Measurements from ENCODE around the gene SPATA6L. TPM values are rescaled to one million over a fixed set of nuclear protein-coding genes. Genes with fewer than 3 reads are reported as not detected.

SPATA6L gene, protein sequence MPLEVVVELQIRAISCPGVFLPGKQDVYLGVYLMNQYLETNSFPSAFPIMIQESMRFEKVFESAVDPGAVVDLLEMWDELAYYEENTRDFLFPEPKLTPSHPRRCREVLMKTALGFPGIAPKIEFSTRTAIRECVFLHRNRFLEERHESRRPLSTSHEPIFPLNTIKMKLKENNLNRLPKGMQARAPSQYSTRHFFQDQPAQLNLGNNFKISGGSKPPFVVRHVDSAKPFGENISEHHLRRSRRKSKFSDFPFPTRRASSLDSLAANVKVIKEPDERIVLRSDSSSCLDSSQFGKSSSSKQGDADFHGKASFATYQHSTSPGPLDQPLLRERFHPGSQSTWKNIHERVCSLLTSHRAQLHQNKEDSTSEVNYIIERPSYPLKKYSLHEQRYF
- 0.20 and 4.4 TPM in 2 replicates for total RNA-seq (2014; rRNA removed; shearing (Covaris generic); ENCODE audit: low replicate concordance)

GRCh38 chr9:4666042-4666699 lies at the start of gene SPATA6L:
SPATA6L (minus strand) TSS chr9:4666480; CDS start chr9:4666250, 230 bp downstream.
- in situ Hi-C loops (cut with HindIII; ENCODE audit: low pct_unique_long_range_greater_than_20kb, low sequenced_read_pairs), result no loop called here
- peak; percentile 41 for DNase-seq (ENCODE audit: low read depth)

DNA sequence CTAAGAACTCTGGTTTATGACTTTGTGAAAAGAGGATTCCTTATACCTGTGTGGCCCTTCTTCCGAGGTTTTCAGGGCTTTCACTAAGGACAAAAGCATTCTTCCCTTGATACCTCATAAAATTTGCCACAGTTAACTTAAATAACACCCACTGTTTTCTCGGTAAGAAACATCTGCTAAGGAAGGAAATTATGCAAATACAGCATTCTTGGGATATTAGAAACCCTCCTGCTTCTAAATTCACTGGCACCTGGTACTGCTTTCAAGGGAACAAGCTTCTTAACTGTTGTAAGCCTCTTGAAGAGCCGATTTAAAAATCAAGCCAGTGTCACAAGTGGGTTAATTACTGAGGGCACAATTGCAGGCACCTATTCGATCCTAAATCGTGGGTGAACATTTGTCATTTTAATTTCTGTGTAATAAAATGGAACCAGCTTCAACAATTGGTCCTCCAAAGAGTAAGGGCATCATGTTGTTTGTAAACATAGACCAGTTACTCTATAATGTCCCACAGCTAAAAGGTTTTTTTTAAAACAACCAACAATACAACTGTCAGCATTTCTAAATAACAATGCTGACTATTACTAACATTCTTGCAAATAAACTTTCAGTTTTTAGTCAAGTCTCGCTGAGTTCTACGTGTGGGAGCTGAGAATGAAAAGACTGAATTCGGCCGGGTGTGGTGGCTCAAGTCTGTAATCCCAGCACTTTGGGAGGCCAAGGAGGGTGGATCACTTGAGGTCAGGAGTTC lies 48.2 kb upstream of the SPATA6L start:
- DNase-seq (ENCODE audit: low read depth), result no peak
- in situ Hi-C loops (cut with HindIII; ENCODE audit: low pct_unique_long_range_greater_than_20kb, low sequenced_read_pairs), result no loop called here

GRCh38 chr9:4713849-4714248 lies 47.6 kb upstream of the SPATA6L start:
- in situ Hi-C loops (cut with HindIII; ENCODE audit: low pct_unique_long_range_greater_than_20kb, low sequenced_read_pairs), result no loop called here
- no peak for DNase-seq (ENCODE audit: low read depth)

- in situ Hi-C loops (cut with HindIII; ENCODE audit: low pct_unique_long_range_greater_than_20kb, low sequenced_read_pairs), result no loop called here
- DNase-seq (ENCODE audit: low read depth), result no peak
Observed at GRCh38 chr9:4709380-4709779, 43.1 kb upstream of the SPATA6L start.

DNA sequence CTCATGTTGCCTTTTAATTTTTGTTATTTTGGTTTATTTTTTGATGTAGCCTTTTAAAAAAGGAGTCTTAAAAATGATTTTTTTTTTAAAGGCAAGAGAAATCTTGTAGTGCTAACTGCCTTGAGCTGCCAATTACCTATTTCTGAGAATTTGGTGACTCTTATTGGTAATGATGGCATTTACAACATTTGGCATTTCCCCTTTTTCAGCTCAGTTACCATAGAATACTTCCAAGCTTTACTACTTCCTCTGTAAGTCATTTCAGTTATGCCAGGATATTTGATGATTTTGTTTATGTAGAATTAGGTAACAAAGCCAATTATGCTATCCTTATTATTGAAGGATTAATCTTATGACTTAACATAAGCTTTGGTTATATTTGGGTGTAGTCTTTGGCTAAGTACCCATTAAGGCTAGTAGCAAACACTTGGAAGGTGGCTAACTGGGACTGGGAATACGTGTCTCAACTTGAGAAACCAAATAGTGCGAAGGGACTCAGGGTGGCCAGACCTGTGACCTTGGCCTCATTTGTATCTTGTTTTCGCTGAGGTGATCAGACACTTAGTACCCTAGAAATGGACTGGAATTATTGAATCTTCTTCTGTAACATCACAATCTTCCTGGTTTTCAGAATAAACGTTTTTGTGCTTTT lies 40.8 kb upstream of the SPATA6L start:
- DNase-seq (ENCODE audit: low read depth), result no peak
- in situ Hi-C loops (cut with HindIII; ENCODE audit: low pct_unique_long_range_greater_than_20kb, low sequenced_read_pairs), result no loop called here

GRCh38 chr9:4706021-4706420 lies 39.7 kb upstream of the SPATA6L start:
- in situ Hi-C loops (cut with HindIII; ENCODE audit: low pct_unique_long_range_greater_than_20kb, low sequenced_read_pairs), result no loop called here
- DNase-seq (ENCODE audit: low read depth), result no peak

DNA sequence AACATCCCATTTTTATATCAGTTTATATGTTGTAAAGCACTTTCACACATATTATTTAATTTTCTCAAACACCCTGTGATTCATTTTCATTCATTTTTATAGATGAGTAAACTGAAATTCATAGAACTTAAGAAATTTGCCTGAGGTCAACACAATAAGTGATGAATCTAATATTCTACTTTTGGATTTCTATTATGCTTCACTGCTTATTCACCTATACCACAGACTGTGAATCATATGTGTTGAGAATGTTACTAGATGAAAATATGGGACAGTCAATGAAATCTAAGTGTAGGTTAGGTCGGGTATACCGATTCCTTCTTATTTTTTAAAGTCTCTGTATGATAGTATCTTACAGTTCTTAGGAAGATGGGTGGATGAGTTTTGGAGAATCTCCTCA lies 37.8 kb upstream of the SPATA6L start:
- DNase-seq (ENCODE audit: low read depth), result no peak

DNA sequence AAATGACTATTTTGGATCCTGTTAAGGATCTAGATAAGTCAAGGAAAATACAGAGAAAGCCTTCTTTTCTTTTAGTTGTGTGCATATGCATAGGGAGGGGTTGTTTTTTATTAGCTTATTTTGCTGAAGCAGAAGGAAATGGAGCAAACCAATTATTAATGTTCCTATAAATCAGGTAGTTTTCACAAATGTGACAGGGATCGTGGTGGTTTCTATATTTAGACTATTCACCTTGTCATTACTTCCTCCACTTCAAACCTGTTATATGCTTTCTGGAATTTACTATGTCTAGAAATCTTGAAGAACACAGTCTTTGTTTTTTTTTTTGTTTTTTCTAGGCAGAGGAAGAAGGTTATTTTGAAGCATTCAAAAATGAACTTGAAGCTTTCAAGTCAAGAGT lies 35.2 kb upstream of the SPATA6L start:
- DNase-seq (ENCODE audit: low read depth), result no peak
- in situ Hi-C loops (cut with HindIII; ENCODE audit: low pct_unique_long_range_greater_than_20kb, low sequenced_read_pairs), result no loop called here

More for the DNA sequence above, 37.8 kb upstream of the SPATA6L start:
- in situ Hi-C loops (cut with HindIII; ENCODE audit: low pct_unique_long_range_greater_than_20kb, low sequenced_read_pairs), result no loop called here

DNA sequence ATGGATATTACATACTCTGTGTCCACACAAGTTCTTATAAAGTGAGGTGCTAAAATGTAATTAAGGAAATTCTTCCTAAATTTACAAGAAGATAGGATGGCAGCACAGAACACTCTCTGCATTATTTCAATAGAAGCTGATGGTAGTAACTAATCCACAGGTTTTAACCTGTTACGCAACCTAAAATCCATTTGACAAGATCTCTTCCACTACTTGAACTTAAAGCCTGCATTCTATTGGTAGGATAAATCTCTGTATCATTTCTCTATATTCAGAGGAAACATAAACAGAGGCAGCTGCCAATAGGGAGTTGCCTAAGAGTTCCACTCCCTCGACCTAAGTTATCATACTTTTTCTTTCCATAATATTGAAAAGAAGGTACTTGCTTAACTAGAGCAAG lies 34.7 kb upstream of the SPATA6L start:
- in situ Hi-C loops (cut with HindIII; ENCODE audit: low pct_unique_long_range_greater_than_20kb, low sequenced_read_pairs), result no loop called here
- no peak for DNase-seq (ENCODE audit: low read depth)

GRCh38 chr9:4700091-4700490 lies 33.8 kb upstream of the SPATA6L start:
- in situ Hi-C loops (cut with HindIII; ENCODE audit: low pct_unique_long_range_greater_than_20kb, low sequenced_read_pairs), result no loop called here
- DNase-seq (ENCODE audit: low read depth), result no peak

GRCh38 chr9:4691795-4692194 lies 25.5 kb upstream of the SPATA6L start:
- in situ Hi-C loops (cut with HindIII; ENCODE audit: low pct_unique_long_range_greater_than_20kb, low sequenced_read_pairs), result no loop called here
- no peak for DNase-seq (ENCODE audit: low read depth)

DNA sequence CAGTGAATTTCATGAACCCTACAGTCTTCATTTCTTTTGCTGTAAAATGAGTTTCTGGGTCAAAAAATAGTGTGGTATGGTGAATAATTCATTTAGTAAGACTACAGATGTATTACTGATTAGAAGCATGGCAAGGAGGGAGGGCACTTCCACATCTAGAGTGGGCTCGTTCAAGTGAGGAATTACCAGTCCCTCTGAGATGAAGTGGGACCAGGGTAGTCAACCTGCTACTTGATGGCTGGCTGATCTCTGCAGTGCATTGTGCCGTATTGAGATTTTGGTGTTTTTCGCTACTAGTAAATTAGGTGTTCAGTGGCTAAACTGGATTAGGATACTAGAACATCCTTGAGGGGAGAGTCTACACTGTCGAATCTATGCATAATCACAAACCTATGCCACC lies 23.9 kb upstream of the SPATA6L start:
- in situ Hi-C loops (cut with HindIII; ENCODE audit: low pct_unique_long_range_greater_than_20kb, low sequenced_read_pairs), result no loop called here
- DNase-seq (ENCODE audit: low read depth), result no peak

DNA sequence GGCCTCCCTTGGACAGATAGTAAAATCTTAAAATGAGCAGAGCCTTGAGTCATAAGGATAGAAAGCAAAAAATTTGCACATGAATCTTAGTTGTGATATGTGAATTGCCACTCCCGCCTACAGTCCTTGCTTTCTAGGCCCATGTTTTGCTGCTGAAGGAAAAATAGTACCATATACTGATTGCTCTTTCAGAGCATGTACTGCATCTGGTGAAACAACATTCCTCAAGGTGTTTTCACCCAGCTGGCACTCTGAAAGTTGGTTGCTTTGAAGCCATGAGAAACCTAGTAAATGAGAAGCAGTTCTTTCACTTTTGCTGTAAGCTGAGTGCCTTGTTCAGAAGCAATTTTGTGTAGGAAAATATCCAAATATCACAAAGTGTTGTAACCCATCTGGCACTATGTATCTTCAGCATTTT lies 23.4 kb upstream of the SPATA6L start:
- in situ Hi-C loops (cut with HindIII; ENCODE audit: low pct_unique_long_range_greater_than_20kb, low sequenced_read_pairs), result no loop called here
- no peak for DNase-seq (ENCODE audit: low read depth)

DNA sequence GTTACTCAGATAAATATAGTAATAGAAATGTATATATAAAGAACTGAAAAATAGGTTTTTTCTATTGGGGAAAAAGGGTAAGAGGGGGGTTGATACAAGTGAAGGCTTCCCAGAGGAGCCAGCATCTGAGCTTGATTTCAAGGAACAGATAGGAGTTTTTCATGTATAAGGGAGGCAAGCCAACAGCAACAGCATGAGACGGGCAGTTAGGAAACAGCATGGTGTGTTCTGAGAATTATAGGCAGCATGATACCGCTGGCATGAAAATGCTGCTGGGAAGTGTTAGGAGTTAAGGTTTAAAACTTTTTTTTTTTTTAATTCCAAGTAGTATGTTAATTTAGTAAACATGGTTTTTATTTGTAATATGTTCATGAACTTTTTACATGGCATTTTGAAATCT lies 22.7 kb upstream of the SPATA6L start:
- DNase-seq (ENCODE audit: low read depth), result no peak
- in situ Hi-C loops (cut with HindIII; ENCODE audit: low pct_unique_long_range_greater_than_20kb, low sequenced_read_pairs), result no loop called here

DNA sequence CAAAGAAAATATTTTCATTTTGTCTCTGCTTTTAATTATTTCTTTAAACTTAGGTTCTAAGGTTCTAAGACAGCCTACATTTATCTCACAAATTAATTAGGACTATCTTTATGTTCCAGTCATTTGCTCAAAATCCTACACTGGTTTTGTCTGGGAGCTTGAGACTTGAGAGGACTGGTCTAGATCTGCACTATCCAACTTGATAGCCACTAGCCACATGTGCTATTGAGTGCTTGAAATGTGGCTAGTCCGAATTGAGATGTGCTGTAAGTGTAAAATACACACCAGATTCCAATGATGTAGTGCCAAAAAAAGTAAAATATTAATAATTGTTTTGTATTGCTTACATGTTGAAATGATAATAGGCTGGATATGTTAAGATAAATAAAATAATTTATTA lies 20.3 kb upstream of the SPATA6L start:
- in situ Hi-C loops (cut with HindIII; ENCODE audit: low pct_unique_long_range_greater_than_20kb, low sequenced_read_pairs), result no loop called here
- no peak for DNase-seq (ENCODE audit: low read depth)

DNA sequence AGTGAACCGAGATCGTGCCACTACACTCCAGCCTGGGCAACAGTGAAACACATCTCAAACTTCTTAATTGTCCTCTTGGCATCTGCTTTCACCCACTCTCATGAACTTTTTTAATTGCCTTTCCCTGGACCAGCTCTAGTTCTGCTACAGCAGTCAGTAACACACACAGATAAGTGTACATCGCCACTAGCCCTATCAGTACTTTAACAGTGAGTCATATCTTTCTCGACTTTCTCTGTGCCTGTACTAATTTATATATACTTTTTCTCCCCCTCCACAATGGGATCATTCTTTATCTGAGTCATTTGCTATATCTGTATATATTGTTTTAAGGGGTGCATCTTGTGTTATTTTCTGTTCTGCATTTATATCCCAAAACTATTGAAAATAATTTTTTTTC lies 19.8 kb upstream of the SPATA6L start:
- in situ Hi-C loops (cut with HindIII; ENCODE audit: low pct_unique_long_range_greater_than_20kb, low sequenced_read_pairs), result no loop called here
- no peak for DNase-seq (ENCODE audit: low read depth)

- in situ Hi-C loops (cut with HindIII; ENCODE audit: low pct_unique_long_range_greater_than_20kb, low sequenced_read_pairs), result no loop called here
- DNase-seq (ENCODE audit: low read depth), result no peak
Observed at GRCh38 chr9:4684820-4685219, 18.5 kb upstream of the SPATA6L start.

DNA sequence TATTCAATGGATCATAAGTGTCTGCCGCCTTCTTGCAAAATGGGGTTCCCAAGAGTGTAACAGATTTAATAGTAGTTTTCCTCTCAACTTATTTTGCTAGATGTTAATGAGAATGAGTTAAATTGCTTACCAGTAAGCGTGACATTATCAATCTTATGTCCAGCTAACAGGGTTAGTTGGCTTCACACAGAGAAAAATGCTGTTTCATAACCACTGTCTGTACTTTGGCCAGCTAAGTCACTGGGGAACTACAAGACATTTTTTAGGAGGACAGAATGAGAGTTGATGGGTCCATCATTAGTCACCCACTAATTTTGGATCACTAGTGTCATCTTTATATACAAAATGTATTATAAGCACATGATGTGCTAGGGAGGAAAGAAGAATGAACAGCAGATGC lies 14.5 kb upstream of the SPATA6L start:
- in situ Hi-C loops (cut with HindIII; ENCODE audit: low pct_unique_long_range_greater_than_20kb, low sequenced_read_pairs), result no loop called here
- no peak for DNase-seq (ENCODE audit: low read depth)

GRCh38 chr9:4680173-4680525 lies 13.9 kb upstream of the SPATA6L start:
- no peak for DNase-seq (ENCODE audit: low read depth)
- in situ Hi-C loops (cut with HindIII; ENCODE audit: low pct_unique_long_range_greater_than_20kb, low sequenced_read_pairs), result no loop called here

All from Caki2 (cell line).